Measurements from ENCODE around the gene PSMA7.

The PSMA7 gene

GRCh38 chr20:62143081-62143956, at the start of gene PSMA7, which contains the start of gene SS18L1:
TSS of gene PSMA7 (minus strand) at chr20:62143394. CDS start at chr20:62143303, 91 bp downstream.
TSS of gene SS18L1 (plus strand) at chr20:62143769. CDS start at chr20:62143821, 52 bp downstream.
- DNase-seq = peak; percentile 79

- DNase-seq = no peak
Observed at GRCh38 chr20:62192635-62193034, 49.4 kb upstream of the PSMA7 start.

GRCh38 chr20:62191781-62192559, 48.8 kb upstream of the PSMA7 start:
- no peak for DNase-seq

- DNase-seq = no peak
Observed at GRCh38 chr20:62190639-62191411, 47.6 kb upstream of the PSMA7 start.

- no peak for DNase-seq
Observed at GRCh38 chr20:62186887-62187866, 44.0 kb upstream of the PSMA7 start.

- no peak for DNase-seq
Observed at GRCh38 chr20:62186096-62186426, 42.9 kb upstream of the PSMA7 start.

GRCh38 chr20:62183426-62184142, 40.4 kb upstream of the PSMA7 start:
- no peak for DNase-seq

- peak; percentile 91 for DNase-seq
Observed at GRCh38 chr20:62182469-62183425, 39.6 kb upstream of the PSMA7 start, which contains the start of gene MTG2. TSS of gene MTG2 (plus strand) at chr20:62183028. CDS start at chr20:62193421, 10,393 bp downstream.

GRCh38 chr20:62181808-62182207, 38.6 kb upstream of the PSMA7 start:
- no peak for DNase-seq

GRCh38 chr20:62179162-62179504, 35.9 kb upstream of the PSMA7 start:
- DNase-seq = no peak

- DNase-seq = no peak
Observed at GRCh38 chr20:62178316-62179161, 35.3 kb upstream of the PSMA7 start.

- no peak for DNase-seq
Observed at GRCh38 chr20:62177307-62177706, 34.1 kb upstream of the PSMA7 start.

- DNase-seq = no peak
Observed at GRCh38 chr20:62176866-62177265, 33.7 kb upstream of the PSMA7 start.

GRCh38 chr20:62175711-62176110, 32.5 kb upstream of the PSMA7 start:
- DNase-seq = no peak

GRCh38 chr20:62174870-62175624, 31.9 kb upstream of the PSMA7 start:
- DNase-seq = no peak

- no peak for DNase-seq
Observed at GRCh38 chr20:62174021-62174804, 31.0 kb upstream of the PSMA7 start.

GRCh38 chr20:62172666-62173065, 29.5 kb upstream of the PSMA7 start:
- DNase-seq = no peak

Measured in DMS79 treated with DMSO at 0.1 percent for 48 hours (cell line).